Measurements from ENCODE around the gene FADS1.

The FADS1 gene

GRCh38 chr11:61754534-61755482 lies 62.0 kb downstream of the FADS1 start:
- no peak for DNase-seq

DNA sequence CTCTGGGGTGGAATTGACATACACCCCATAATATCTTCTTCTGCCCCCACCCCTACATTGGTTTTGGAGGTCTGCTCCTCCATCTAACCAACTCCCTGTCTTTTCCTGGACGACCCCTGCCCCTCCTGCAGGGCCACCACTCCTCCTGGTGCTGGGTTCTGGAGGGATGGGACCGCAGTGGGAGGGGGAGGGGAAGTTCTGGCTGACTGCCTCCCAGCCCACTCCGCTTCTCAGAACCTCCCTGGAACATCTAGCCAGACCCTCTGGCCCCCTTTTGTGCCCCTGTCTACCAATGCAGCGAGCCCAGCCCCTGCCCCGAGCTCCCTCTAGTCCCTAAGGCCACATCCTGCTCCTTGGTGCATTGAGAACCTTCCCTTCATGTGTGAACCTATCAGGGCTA lies 63.1 kb downstream of the FADS1 start:
- no peak for DNase-seq

GRCh38 chr11:61752925-61753521 lies 63.8 kb downstream of the FADS1 start:
- DNase-seq, result no peak

DNA sequence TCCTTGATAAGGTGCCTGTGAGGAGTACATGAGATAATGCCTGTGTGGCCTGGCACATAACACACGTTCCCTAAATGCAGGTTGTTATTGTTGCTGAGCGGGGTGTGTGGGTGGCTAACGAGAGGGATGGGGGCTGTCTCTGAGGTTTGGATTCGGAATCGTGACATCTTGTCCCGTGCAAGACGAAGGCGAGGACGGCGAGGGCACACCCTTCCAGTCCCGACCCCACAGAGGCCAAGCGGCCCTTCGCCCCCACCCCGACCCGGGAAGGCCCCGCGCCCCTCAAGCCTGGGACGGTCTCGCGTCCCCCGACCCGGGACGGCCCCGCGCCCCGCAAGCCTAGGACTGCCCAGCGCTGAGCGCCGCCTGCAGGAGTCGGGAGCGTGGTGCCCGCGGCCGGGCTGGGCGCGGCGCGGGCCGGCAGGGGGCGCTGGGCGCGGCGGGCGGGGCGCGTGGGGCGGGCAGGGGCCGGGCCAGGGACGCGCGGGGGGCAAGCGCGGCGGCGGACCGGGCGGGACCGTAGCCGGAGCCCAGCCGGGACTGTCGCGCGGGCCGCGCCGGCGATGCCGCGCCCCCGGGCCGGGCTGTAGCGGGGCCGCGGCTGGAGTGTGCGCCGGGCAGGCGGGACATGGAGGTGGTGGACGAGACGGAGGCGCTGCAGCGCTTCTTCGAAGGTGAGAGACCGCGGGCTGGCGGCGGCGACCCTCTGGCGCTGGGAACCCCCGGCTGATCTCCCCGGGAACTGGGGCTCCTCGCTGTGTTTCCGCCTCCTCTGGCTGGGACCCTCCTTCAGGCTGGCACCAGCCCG lies 64.5 kb downstream of the FADS1 start, which contains the start of gene MYRF:
Gene MYRF, plus strand, starts transcription at position 520 of the 808 bp plus-strand sequence. Its CDS starts 109 bp downstream, at position 629.
- DNase-seq, result peak; percentile 64

DNA sequence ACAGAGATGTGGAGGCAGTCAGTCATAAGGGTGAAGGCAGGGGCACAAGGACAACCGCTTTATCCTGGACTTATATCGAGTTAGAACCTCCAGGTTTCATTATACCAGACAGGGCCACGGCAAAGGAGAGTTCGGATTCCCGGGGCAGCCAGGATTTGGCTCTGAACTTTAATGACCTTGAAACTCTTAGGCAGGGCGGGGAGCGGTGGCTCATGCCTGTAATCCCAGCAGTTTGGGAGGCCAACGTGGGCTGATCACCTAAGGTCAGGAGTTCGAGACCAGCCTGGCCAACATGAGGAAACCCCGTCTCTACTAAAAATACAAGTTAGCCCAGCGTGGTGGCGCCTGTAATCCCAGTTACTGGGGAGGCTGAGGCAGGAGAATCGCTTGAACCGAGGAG lies 65.4 kb downstream of the FADS1 start:
- no peak for DNase-seq

DNA sequence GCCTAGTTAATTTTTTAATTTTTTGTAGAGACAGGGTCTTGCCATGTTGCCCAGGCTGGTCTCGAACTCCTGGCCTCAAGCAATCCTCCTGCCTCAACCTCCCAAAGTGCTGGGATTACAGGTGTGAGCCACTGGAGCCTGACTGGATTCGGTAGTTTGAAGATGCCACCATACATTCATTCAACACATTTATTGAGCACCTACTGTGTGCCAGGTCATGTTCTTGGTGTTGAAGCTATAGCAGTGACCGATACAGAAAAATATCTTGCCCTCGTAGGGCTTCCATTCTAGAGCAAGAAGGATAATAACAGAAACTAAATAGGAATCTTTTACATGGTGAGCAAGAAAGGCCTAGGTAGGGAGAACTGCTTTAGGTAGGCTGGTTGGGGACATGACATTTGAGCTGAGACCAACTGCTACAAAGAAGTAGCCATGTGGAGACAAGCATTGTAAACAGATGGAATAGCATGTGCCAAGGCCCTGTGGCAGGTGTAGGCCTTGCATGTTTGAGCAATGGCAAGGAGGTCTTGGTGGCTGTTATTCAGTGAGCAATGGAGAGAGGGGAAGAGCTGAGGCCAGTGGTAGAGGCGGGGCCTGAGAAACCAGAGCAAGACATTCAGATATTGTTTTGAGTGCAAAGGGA lies 66.1 kb downstream of the FADS1 start:
- no peak for DNase-seq
